K562 (cell line): ENCODE results near the gene POLA1. TPM values are rescaled to one million over a fixed set of nuclear protein-coding genes. Genes with fewer than 3 reads are reported as not detected.

ENCODE experiments used
- ATAC-seq: fragments of 200-7000 bp; cut with Tn5 transposase; 3 replicates; pipeline ENCODE4 v1.9.1; 2020; ENCODE audit warnings: moderate library complexity
- BruUV-seq: library from RNA; stranded (reverse); fragments of 400-500 nt; replicated peaks from 2 replicates; lab custom pipeline; 2021; lab: Mats Ljungman, UMichigan
- CTCF ChIA-PET: fragments of 300-600 bp; formaldehyde crosslinking; extraction: SDS; loops from one replicate; lab custom pipeline; 2021; ENCODE audit warnings: low intra/inter-chr PET ratio; lab: Yijun Ruan, JAX
- POLR2A ChIA-PET: fragments of 300-600, 350-650 bp; sonication (Branson Sonifier 250); formaldehyde crosslinking; extraction: SDS; loops from one replicate; lab custom pipeline; 2021; ENCODE audit warnings: antibody characterized with exemption, inconsistent platforms; lab: Yijun Ruan, JAX
- DNase-seq, 4 experiments: peaks; one replicate each; pipeline versions ENCODE4 v3.0.0 to v3.0.0-alpha.2; 2011 to 2018; ENCODE audit warnings: low spot score in 3 of 4, mixed read lengths in 3 of 4; ENCODE audit errors: extremely low read depth in 1 of 4
- FAIRE-seq: peaks from 2 replicates; lab custom pipeline; 2011; peaks lifted over from hg19 to GRCh38; lab: Jason Lieb, UNC
- H2AFZ ChIP-seq: 2 replicates; pipeline ENCODE4 v1.6.0; 2011; ENCODE audit warnings: low read depth, low read length, control low read depth, inconsistent platforms
- H3K27ac ChIP-seq: fragments of 200-600 bp; 3 replicates; pipeline ENCODE4 v1.8.0; 2011; ENCODE audit warnings: low read depth, mild to moderate bottlenecking, control low read depth, inconsistent platforms, low read length, moderate library complexity, mixed read lengths; ENCODE audit errors: extremely low read depth
- H3K27me3 ChIP-seq, 2 experiments: fragments of 300-600 bp in 1 of 2; 2 replicates in 1 of 2; 3 replicates in 1 of 2; pipeline versions ENCODE4 v1.6.0 to v1.8.0; 2011; ENCODE audit warnings: inconsistent platforms in 2 of 2, low read length in 2 of 2, mild to moderate bottlenecking in 1 of 2, mixed read lengths in 1 of 2, moderate library complexity in 1 of 2; ENCODE audit not compliant: control insufficient read depth in 2 of 2, insufficient read depth in 2 of 2
- H3K36me3 ChIP-seq: fragments of 300-600 bp; 3 replicates; pipeline ENCODE4 v1.8.0; 2011; ENCODE audit warnings: mild to moderate bottlenecking, low read length, inconsistent platforms; ENCODE audit not compliant: control insufficient read depth, insufficient read depth
- H3K4me1 ChIP-seq, 2 experiments: fragments of 200-600 bp in 1 of 2; replicated peaks in 1 of 2; 2 replicates in 1 of 2; 3 replicates in 1 of 2; pipeline versions ENCODE4 v1.5.1 to v1.8.0; 2011; ENCODE audit warnings: inconsistent platforms in 2 of 2, low read length in 2 of 2, mild to moderate bottlenecking in 1 of 2, mixed read lengths in 1 of 2, moderate library complexity in 1 of 2; ENCODE audit not compliant: control insufficient read depth in 2 of 2, insufficient read depth in 2 of 2
- H3K4me2 ChIP-seq: 2 replicates; pipeline ENCODE4 v1.6.1; 2011; ENCODE audit warnings: low read length, control low read depth, inconsistent platforms, mixed read lengths; ENCODE audit not compliant: insufficient read depth
- H3K4me3 ChIP-seq: fragments of 200-600 bp; sonication (generic), shearing (Covaris generic); 2 replicates; pipeline ENCODE4 v1.5.1; 2016; ENCODE audit warnings: control low read depth, inconsistent platforms
- H3K79me2 ChIP-seq: fragments of 200-600 bp; 3 replicates; pipeline ENCODE4 v1.8.0; 2011; ENCODE audit warnings: low read length, inconsistent platforms; ENCODE audit not compliant: control insufficient read depth, insufficient read depth
- H3K9ac ChIP-seq, 2 experiments: 2 replicates each; pipeline versions ENCODE4 v1.6.0 to v1.6.1; 2011; ENCODE audit warnings: low read depth in 2 of 2, low read length in 2 of 2, control low read depth in 1 of 2, inconsistent platforms in 1 of 2, mild to moderate bottlenecking in 1 of 2, mixed read lengths in 1 of 2; ENCODE audit not compliant: insufficient read depth in 1 of 2
- H3K9me1 ChIP-seq: one replicate; pipeline ENCODE4 v1.6.0; 2011; ENCODE audit warnings: inconsistent platforms, mild to moderate bottlenecking, low read length, moderate library complexity; ENCODE audit not compliant: control insufficient read depth, insufficient read depth
- H3K9me3 ChIP-seq: replicated peaks from 2 replicates; pipeline ENCODE4 v1.5.1; 2011; ENCODE audit warnings: low read depth, low read length, inconsistent platforms; ENCODE audit not compliant: control insufficient read depth, insufficient read depth
- H4K20me1 ChIP-seq: replicated peaks from 2 replicates; pipeline ENCODE4 v1.6.1; 2011; ENCODE audit warnings: low read length, inconsistent platforms, mixed read lengths; ENCODE audit not compliant: control insufficient read depth, insufficient read depth
- ATF6 ChIP-seq: sonication (generic); formaldehyde crosslinking; IDR thresholded peaks from 2 replicates; pipeline ENCODE4 v1.4.0; 2020; ENCODE audit warnings: mild to moderate bottlenecking, missing genetic modification reagents
- BRD9 ChIP-seq: fragments of 450-650 bp; IDR thresholded peaks from 2 replicates; pipeline ENCODE4 v1.6.1; 2018; ENCODE audit warnings: low read depth; ENCODE audit not compliant: partially characterized antibody
- CBX5 ChIP-seq: IDR thresholded peaks from 2 replicates; pipeline ENCODE4 v1.6.1; 2014; ENCODE audit warnings: low read depth, borderline replicate concordance
- HMBOX1 ChIP-seq: sonication (generic); IDR thresholded peaks from 2 replicates; pipeline ENCODE4 v1.6.1; 2016
- PCBP2 ChIP-seq: fragments of 200-400 bp; formaldehyde crosslinking; IDR thresholded peaks from 2 replicates; pipeline ENCODE4 v1.6.1; 2018; ENCODE audit warnings: low read length, low read depth, mild to moderate bottlenecking, moderate library complexity; ENCODE audit not compliant: poor library complexity, severe bottlenecking
- RAD51 ChIP-seq: fragments of 450-650 bp; IDR thresholded peaks from 2 replicates; pipeline ENCODE4 v1.7.1; 2016; ENCODE audit warnings: low read depth, mild to moderate bottlenecking, borderline replicate concordance
- RFX5 ChIP-seq: IDR thresholded peaks from 2 replicates; pipeline ENCODE4 v1.6.1; 2011; ENCODE audit warnings: low read depth, mild to moderate bottlenecking, improper control_type of control experiment, low read length
- ZNF239 ChIP-seq: fragments of 250-450 bp; sonication (Bioruptor Pico); IDR thresholded peaks from 2 replicates; pipeline ENCODE4 v1.4.0; 2020; ENCODE audit warnings: mild to moderate bottlenecking
- ZNF717 ChIP-seq: fragments of 250-450 bp; sonication (Bioruptor Pico); IDR thresholded peaks from 2 replicates; pipeline ENCODE4 v1.5.0; 2021
- WGBS: fragments of 100-300 bp; shearing (Covaris generic); methylation state at CpG from one replicate; pipeline ENCODE4 v1.1.6; 2016; ENCODE audit warnings: low coverage, mixed read lengths; ENCODE audit not compliant: insufficient coverage; ENCODE audit errors: missing lambda C conversion rate; 5-methylcytosine and 5-hydroxymethylcytosine counted together
- in situ Hi-C: fragments of 300-500 bp; cut with MboI; formaldehyde crosslinking; loops from 4 replicates; pipeline ENCODE4 v1.15.0; 2018; ENCODE audit warnings: inconsistent platforms, mixed read lengths
- intact Hi-C: fragments of 100-400 bp; cut with micrococcal nuclease; formaldehyde crosslinking; loops from 2 replicates; pipeline ENCODE4 v1.14.2; 2022
- polyA plus RNA-seq, 8 experiments: library from polyadenylated mRNA; depleted of rRNA in 4 of 8; stranded (reverse) in 5 of 8; unstranded in 3 of 8; fragments of >200 nt; fragmentation: Nextera tagmentation in 2 of 8; fragmentation: Illumina TruSeq in 1 of 8; extraction: Ambion mirVana in 2 of 8; extraction: Trizol in 1 of 8; gene quantifications; 2 replicates each; pipeline versions ENCODE4 v1.2.1 to v1.2.3, GENCODE V29; 2011 to 2014; ENCODE audit warnings: inconsistent platforms in 1 of 8, missing spikeins in 1 of 8
- total RNA-seq, 7 experiments: library from RNA; depleted of rRNA in 6 of 7; stranded (reverse); fragments of >200 nt in 6 of 7; fragmentation: Illumina TruSeq in 2 of 7; extraction: Trizol in 2 of 7; gene quantifications; 2 replicates each; pipeline versions ENCODE4 v1.2.1 to v1.2.3, GENCODE V29; 2011 to 2021; ENCODE audit warnings: low replicate concordance in 1 of 7

POLA1 gene
- total and polyA plus RNA-seq, 9 of the 15 experiments (the other 6 are each of a cell fraction or from before 2014, with no cell fraction given), result 8.6 to 48.4 (median 27.4) TPM

GRCh38 chrX:24703185-24703494 is 9.4 kb downstream of the POLA1 start (continued):
- TF ChIP-seq ATF6 (CRISPR knock-in tag) (no peak), BRD9 (no peak), RFX5 (no peak)

GRCh38 chrX:24718771-24719170 is 25.1 kb downstream of the POLA1 start:
- TF ChIP-seq ZNF717 (CRISPR knock-in tag) (no peak), CBX5 (no peak), RAD51 (no peak), PCBP2 (no peak), HMBOX1 (no peak), ZNF239 (CRISPR knock-in tag) (no peak)
- H3K4me1 ChIP-seq, result no peaks in the 10 kb centered on the region
- H3K27ac ChIP-seq, result no peak overlapping the region
- H2AFZ ChIP-seq, result no peak overlapping the region
- no peaks in the 10 kb centered on the region for H3K27me3 ChIP-seq
- no peaks in the 10 kb centered on the region for H4K20me1 ChIP-seq
- peaks cover 90% of the 10 kb centered on the region for H3K36me3 ChIP-seq
- no peaks in the 10 kb centered on the region for H3K9me3 ChIP-seq
- H3K9me1 ChIP-seq, result no peaks in the 10 kb centered on the region
- BruUV-seq, result no TSS peak
- intact Hi-C loops, result no loop called here
- ChIA-PET POLR2A (interaction anchor here (1.9 kb wide), 1 partner anchor 10 kb away, joined by 5 read pairs; no protein-coding TSS in a partner anchor), CTCF (no interaction called here)
- no peak overlapping the region for H3K9ac ChIP-seq
- H3K4me3 ChIP-seq, result no peak overlapping the region
- in situ Hi-C loops, result no loop called here
- no peaks in the 10 kb centered on the region for H3K79me2 ChIP-seq
- ATAC-seq, result no peak
- FAIRE-seq, result no peak
- H3K4me2 ChIP-seq, result no peak overlapping the region
- 96% methylated on average over 3 of the region's 4 CpGs for WGBS
- DNase-seq, result no peak
